Measurements from ENCODE around the gene SBSN. TPM values are rescaled to one million over a fixed set of nuclear protein-coding genes. Genes with fewer than 3 reads are reported as not detected.

SBSN gene
- total RNA-seq, 1 experiment from 2014 or later = 0.39 TPM

DNA sequence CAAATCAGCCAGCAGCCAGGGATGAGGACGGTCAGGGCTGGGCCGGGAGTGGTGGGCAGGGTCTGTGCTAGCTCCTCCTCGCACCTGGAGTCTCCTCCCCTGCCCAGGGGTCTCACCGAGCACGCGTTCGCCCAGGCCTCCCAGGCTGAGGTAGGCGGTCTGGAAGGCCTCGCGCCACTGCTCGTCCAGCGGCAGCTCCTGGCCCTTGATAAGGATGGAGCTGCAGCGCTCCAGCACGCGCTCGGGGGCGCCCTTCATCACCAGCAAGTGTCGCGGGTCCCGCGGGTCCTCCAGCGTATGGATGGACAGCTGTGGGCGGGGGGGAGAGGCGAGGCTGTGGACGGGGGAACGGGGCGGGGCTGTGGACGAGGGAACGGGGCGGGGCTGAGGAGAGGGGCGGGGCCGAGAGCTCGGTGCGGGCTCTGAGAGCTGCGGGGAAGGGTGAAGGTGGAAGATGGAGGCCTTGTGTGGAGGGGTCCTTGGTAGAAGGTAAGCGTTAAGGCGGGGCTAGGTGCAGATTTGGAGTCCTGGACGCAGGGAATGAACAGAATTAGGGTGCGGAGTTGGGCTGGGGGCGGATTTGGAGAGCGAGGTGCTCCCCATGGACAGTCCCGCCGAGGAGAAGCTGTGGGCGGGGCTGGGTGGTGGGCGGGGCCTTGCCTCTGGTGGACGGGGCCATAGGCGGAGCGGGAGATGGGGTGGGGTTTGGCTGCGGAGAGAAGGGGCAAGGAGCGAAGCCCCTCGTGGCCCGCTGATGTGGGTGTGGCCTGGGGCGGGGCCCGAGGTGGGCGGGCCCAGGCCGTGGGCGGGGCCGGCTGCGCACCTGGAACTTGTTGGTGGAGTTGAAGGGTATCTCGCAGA is 29.7 kb upstream of the SBSN start:
- intact Hi-C loops (cut with micrococcal nuclease; ENCODE audit: unreplicated experiment) = loop anchor here (10.0 kb wide), 1 partner anchor 157 kb away; the partner anchor contains the start of gene KMT2B
- Histone ChIP-seq H3K4me1 (ENCODE audit: control insufficient read depth, insufficient read depth, low read length) (peaks cover 6% of the 10 kb centered on the region; the same call in 1 of the 2 replicates), H3K36me3 (ENCODE audit: control insufficient read depth, insufficient read depth, low read length) (no peaks in the 10 kb centered on the region), H3K9me3 (ENCODE audit: control insufficient read depth, insufficient read depth, low read depth, low read length) (no peaks in the 10 kb centered on the region), H3K27ac (ENCODE audit: low read length) (no peak overlapping the region), H3K27me3 (ENCODE audit: control insufficient read depth, insufficient read depth, low read length) (peaks cover 6% of the 10 kb centered on the region; the same call in 1 of the 2 replicates), H3K4me3 (ENCODE audit: low read depth in 2 of 2, low read length in 2 of 2) (peak overlapping the region; percentile 31 to 70)
- ChIA-PET POLR2A (interaction anchor here (0.5 to 0.7 kb wide), 3 partner anchors 23 to 97 kb away, joined by 3 to 8 read pairs (median 3); no protein-coding TSS in a partner anchor), CTCF (interaction anchor here (0.6 to 1.1 kb wide), 9 partner anchors 10 to 509 kb away, joined by 3 to 10 read pairs (median 4); no protein-coding TSS in a partner anchor)
- in situ Hi-C loops (cut with HindIII; ENCODE audit: low pct_unique_long_range_greater_than_20kb, low sequenced_read_pairs) = no loop called here
- ATAC-seq (peak; percentile 84), DNase-seq (ENCODE audit: low read depth, low spot score) (no peak)
- BruUV-seq (replicated peaks) = no TSS peak
- TF ChIP-seq, protein P1, sequence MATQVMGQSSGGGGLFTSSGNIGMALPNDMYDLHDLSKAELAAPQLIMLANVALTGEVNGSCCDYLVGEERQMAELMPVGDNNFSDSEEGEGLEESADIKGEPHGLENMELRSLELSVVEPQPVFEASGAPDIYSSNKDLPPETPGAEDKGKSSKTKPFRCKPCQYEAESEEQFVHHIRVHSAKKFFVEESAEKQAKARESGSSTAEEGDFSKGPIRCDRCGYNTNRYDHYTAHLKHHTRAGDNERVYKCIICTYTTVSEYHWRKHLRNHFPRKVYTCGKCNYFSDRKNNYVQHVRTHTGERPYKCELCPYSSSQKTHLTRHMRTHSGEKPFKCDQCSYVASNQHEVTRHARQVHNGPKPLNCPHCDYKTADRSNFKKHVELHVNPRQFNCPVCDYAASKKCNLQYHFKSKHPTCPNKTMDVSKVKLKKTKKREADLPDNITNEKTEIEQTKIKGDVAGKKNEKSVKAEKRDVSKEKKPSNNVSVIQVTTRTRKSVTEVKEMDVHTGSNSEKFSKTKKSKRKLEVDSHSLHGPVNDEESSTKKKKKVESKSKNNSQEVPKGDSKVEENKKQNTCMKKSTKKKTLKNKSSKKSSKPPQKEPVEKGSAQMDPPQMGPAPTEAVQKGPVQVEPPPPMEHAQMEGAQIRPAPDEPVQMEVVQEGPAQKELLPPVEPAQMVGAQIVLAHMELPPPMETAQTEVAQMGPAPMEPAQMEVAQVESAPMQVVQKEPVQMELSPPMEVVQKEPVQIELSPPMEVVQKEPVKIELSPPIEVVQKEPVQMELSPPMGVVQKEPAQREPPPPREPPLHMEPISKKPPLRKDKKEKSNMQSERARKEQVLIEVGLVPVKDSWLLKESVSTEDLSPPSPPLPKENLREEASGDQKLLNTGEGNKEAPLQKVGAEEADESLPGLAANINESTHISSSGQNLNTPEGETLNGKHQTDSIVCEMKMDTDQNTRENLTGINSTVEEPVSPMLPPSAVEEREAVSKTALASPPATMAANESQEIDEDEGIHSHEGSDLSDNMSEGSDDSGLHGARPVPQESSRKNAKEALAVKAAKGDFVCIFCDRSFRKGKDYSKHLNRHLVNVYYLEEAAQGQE (IDR thresholded peaks at IDR 0.05; ENCODE audit: insufficient read depth in 1 of 2, low read depth in 2 of 2, low read length in 1 of 2) = no peak
- TF ChIP-seq POLR2AphosphoS5 (IDR thresholded peaks at IDR 0.05; ENCODE audit: low read depth, low read length) = no peak
- TF ChIP-seq, protein P2, sequence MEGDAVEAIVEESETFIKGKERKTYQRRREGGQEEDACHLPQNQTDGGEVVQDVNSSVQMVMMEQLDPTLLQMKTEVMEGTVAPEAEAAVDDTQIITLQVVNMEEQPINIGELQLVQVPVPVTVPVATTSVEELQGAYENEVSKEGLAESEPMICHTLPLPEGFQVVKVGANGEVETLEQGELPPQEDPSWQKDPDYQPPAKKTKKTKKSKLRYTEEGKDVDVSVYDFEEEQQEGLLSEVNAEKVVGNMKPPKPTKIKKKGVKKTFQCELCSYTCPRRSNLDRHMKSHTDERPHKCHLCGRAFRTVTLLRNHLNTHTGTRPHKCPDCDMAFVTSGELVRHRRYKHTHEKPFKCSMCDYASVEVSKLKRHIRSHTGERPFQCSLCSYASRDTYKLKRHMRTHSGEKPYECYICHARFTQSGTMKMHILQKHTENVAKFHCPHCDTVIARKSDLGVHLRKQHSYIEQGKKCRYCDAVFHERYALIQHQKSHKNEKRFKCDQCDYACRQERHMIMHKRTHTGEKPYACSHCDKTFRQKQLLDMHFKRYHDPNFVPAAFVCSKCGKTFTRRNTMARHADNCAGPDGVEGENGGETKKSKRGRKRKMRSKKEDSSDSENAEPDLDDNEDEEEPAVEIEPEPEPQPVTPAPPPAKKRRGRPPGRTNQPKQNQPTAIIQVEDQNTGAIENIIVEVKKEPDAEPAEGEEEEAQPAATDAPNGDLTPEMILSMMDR (IDR thresholded peaks at IDR 0.05) = no peak
- TF ChIP-seq TCF7L2 (IDR thresholded peaks at IDR 0.05; ENCODE audit: low read depth, low read length) = no peak
- TF ChIP-seq SIN3A (IDR thresholded peaks at IDR 0.05; ENCODE audit: borderline replicate concordance, insufficient read depth, low read depth, low read length) = no peak

DNA sequence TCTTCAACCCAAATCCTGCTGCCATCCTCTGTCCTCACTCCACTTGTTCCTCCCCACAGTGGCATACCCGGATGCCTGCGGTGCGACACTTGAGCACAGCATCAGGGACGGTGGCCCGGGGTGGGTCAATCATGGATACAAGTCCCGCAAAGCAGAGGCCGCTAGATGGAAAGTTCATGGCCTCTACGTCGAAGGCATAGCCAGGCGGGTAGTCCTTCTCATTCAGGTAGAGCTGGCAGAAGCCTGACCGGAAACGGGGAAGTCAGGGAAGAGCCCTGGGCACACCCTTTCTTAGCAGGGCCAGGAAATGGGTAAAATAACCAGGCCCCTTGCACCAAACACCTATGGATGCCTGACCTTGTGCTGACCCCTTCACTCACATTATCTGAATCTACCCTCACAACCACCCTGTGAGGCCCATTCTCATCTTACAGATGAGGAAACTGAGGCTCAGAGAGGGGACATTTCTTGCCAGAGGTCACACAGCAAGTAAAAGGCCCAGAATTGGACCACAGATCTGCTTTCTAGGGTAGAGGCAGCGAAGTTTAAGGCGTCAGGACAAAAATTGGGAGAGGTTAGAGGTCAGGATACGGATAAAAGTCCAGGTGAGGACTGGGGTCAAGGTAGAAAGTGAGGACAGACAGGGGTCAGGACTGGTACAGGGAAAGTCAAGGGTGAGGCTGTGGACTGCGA is 28.9 kb upstream of the SBSN start:
- Histone ChIP-seq H3K36me3 (ENCODE audit: control insufficient read depth, insufficient read depth, low read length) (no peaks in the 10 kb centered on the region), H3K4me3 (ENCODE audit: low read depth in 2 of 2, low read length in 2 of 2) (no peak overlapping the region), H3K4me1 (ENCODE audit: control insufficient read depth, insufficient read depth, low read length) (peaks cover 6% of the 10 kb centered on the region; the same call in 1 of the 2 replicates), H3K27ac (ENCODE audit: low read length) (no peak overlapping the region), H3K9me3 (ENCODE audit: control insufficient read depth, insufficient read depth, low read depth, low read length) (no peaks in the 10 kb centered on the region), H3K27me3 (ENCODE audit: control insufficient read depth, insufficient read depth, low read length) (peaks cover 5% of the 10 kb centered on the region; the same call in 1 of the 2 replicates)
- BruUV-seq (replicated peaks) = no TSS peak
- ATAC-seq (no peak), DNase-seq (ENCODE audit: low read depth, low spot score) (no peak)
- intact Hi-C loops (cut with micrococcal nuclease; ENCODE audit: unreplicated experiment) = loop anchor here (10.0 kb wide), 1 partner anchor 158 kb away; the partner anchor contains the start of gene KMT2B
- in situ Hi-C loops (cut with HindIII; ENCODE audit: low pct_unique_long_range_greater_than_20kb, low sequenced_read_pairs) = no loop called here
- POLR2A ChIA-PET = interaction anchor here (0.6 kb wide), 1 partner anchor 81 kb away, joined by 8 read pairs; no protein-coding TSS in a partner anchor
- TF ChIP-seq TCF7L2 (IDR thresholded peaks at IDR 0.05; ENCODE audit: low read depth, low read length) (no peak), POLR2AphosphoS5 (IDR thresholded peaks at IDR 0.05; ENCODE audit: low read depth, low read length) (no peak), SIN3A (IDR thresholded peaks at IDR 0.05; ENCODE audit: borderline replicate concordance, insufficient read depth, low read depth, low read length) (no peak)
- TF ChIP-seq, protein P2 (IDR thresholded peaks at IDR 0.05) = no peak
- TF ChIP-seq, protein P1 (IDR thresholded peaks at IDR 0.05; ENCODE audit: insufficient read depth in 1 of 2, low read depth in 2 of 2, low read length in 1 of 2) = no peak
- CTCF ChIA-PET = interaction anchor here (1.0 to 1.1 kb wide), 2 partner anchors 9 to 88 kb away, joined by 3 to 4 read pairs; no protein-coding TSS in a partner anchor

Measured in Panc1 (cell line).